ENCODE measurements around the gene AKR1E2. TPM values are rescaled to one million over a fixed set of nuclear protein-coding genes. Genes with fewer than 3 reads are reported as not detected.

AKR1E2 gene
- total and polyA plus RNA-seq, 10 of the 15 experiments (the other 5 are each of a cell fraction or from before 2014, with no cell fraction given), result not detected

DNA sequence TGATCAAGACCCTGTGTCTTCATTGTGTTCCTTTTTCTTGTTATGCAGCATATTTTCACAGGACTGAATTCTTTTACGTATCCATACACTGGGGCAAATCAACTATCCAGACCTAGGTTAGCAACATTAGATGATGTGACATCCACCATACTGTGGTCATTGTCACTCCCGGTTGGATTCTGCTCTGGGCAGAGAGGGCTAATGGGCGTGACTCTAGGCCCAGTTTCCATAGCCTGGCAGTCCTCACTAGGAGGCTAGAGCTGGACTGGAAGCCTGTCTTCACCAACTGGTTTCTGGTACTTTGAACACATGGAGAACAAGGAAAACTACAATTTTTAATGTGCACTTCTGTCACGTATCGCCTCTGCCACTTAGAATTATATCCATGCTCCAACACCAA is 25.2 kb downstream of the AKR1E2 start:
- ChIA-PET POLR2A (no interaction called here), RAD21 (ENCODE audit: unreplicated experiment) (interaction anchor here (1.3 to 2.6 kb wide), 2 partner anchors 36 to 581 kb away, joined by 3 to 12 read pairs; no protein-coding TSS in a partner anchor), CTCF (interaction anchor here (1.0 to 5.6 kb wide), 12 partner anchors 13 to 583 kb away, joined by 3 to 56 read pairs (median 11); no protein-coding TSS in a partner anchor), SMC1A (ENCODE audit: uncharacterized antibody, unreplicated experiment) (interaction anchor here (0.9 to 1.5 kb wide), 6 partner anchors 20 to 584 kb away, joined by 3 read pairs; no protein-coding TSS in a partner anchor)
- Histone ChIP-seq H4K20me1 (ENCODE audit: control insufficient read depth, insufficient read depth) (no peaks in the 10 kb centered on the region), H3K4me1 (ENCODE audit: control insufficient read depth, insufficient read depth, low read length) (no peaks in the 10 kb centered on the region; the same call in 1 of the 2 replicates), H3K36me3 (ENCODE audit: control insufficient read depth in 2 of 2, insufficient read depth in 2 of 2, low read length in 1 of 2) (no peaks in the 10 kb centered on the region), H2AFZ (ENCODE audit: control insufficient read depth, low read depth, low read length) (no peak overlapping the region), H3K9me3 (replicated peaks; ENCODE audit: control insufficient read depth, insufficient read depth, low read length) (no peaks in the 10 kb centered on the region), H3K27ac (ENCODE audit: control insufficient read depth, insufficient read depth) (no peak overlapping the region), H3K27me3 (replicated peaks in 1 of 2; ENCODE audit: control insufficient read depth in 2 of 2, insufficient read depth in 2 of 2, low read length in 1 of 2) (no peaks in the 10 kb centered on the region), H3K4me2 (ENCODE audit: control insufficient read depth, insufficient read depth) (no peak overlapping the region), H3K79me2 (ENCODE audit: control insufficient read depth, insufficient read depth, low read length) (no peaks in the 10 kb centered on the region), H3K4me3 (no peak overlapping the region), H3K9ac (ENCODE audit: control insufficient read depth, insufficient read depth, low read length) (no peak overlapping the region)
- DNase-seq (ENCODE audit: low read depth, low spot score) (no peak), FAIRE-seq (no peak), ATAC-seq (no peak)
- 57% methylated on average over 5 of the region's 5 CpGs for WGBS (ENCODE audit: insufficient coverage, insufficient replicate concordance, low lambda C conversion rate, missing lambda C conversion rate)
- BruUV-seq (replicated peaks), result no TSS peak
- intact Hi-C loops (cut with micrococcal nuclease; ENCODE audit: unreplicated experiment) (no loop called here), in situ Hi-C loops (cut with MboI) (no loop called here)
- TF ChIP-seq ZZZ3 (IDR thresholded peaks at IDR 0.05; ENCODE audit: control insufficient read depth, insufficient read length, low read depth) (no peak), CHD4 (IDR thresholded peaks at IDR 0.05) (no peak), CBX3 (IDR thresholded peaks at IDR 0.05; ENCODE audit: borderline replicate concordance, low read depth) (no peak), NFXL1 (IDR thresholded peaks at IDR 0.05; ENCODE audit: borderline replicate concordance) (no peak), JUNB (IDR thresholded peaks at IDR 0.05) (no peak), SREBF2 (IDR thresholded peaks at IDR 0.05; ENCODE audit: low read length) (no peak), BMI1 (IDR thresholded peaks at IDR 0.05; ENCODE audit: borderline replicate concordance) (no peak), HDAC2 (IDR thresholded peaks at IDR 0.05) (no peak), CEBPB (IDR thresholded peaks at IDR 0.05; ENCODE audit: borderline replicate concordance in 1 of 2, low read depth in 2 of 2, low read length in 2 of 2) (no peak), MXI1 (IDR thresholded peaks at IDR 0.05; ENCODE audit: low read depth, low read length) (no peak), CBX5 (IDR thresholded peaks at IDR 0.05; ENCODE audit: low read depth) (no peak), STAT1 (conservative IDR thresholded peaks at IDR 0.05) (no peak)
- TF ChIP-seq, protein P1, sequence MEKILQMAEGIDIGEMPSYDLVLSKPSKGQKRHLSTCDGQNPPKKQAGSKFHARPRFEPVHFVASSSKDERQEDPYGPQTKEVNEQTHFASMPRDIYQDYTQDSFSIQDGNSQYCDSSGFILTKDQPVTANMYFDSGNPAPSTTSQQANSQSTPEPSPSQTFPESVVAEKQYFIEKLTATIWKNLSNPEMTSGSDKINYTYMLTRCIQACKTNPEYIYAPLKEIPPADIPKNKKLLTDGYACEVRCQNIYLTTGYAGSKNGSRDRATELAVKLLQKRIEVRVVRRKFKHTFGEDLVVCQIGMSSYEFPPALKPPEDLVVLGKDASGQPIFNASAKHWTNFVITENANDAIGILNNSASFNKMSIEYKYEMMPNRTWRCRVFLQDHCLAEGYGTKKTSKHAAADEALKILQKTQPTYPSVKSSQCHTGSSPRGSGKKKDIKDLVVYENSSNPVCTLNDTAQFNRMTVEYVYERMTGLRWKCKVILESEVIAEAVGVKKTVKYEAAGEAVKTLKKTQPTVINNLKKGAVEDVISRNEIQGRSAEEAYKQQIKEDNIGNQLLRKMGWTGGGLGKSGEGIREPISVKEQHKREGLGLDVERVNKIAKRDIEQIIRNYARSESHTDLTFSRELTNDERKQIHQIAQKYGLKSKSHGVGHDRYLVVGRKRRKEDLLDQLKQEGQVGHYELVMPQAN (conservative IDR thresholded peaks at IDR 0.05), result no peak
- TF ChIP-seq, protein P2, sequence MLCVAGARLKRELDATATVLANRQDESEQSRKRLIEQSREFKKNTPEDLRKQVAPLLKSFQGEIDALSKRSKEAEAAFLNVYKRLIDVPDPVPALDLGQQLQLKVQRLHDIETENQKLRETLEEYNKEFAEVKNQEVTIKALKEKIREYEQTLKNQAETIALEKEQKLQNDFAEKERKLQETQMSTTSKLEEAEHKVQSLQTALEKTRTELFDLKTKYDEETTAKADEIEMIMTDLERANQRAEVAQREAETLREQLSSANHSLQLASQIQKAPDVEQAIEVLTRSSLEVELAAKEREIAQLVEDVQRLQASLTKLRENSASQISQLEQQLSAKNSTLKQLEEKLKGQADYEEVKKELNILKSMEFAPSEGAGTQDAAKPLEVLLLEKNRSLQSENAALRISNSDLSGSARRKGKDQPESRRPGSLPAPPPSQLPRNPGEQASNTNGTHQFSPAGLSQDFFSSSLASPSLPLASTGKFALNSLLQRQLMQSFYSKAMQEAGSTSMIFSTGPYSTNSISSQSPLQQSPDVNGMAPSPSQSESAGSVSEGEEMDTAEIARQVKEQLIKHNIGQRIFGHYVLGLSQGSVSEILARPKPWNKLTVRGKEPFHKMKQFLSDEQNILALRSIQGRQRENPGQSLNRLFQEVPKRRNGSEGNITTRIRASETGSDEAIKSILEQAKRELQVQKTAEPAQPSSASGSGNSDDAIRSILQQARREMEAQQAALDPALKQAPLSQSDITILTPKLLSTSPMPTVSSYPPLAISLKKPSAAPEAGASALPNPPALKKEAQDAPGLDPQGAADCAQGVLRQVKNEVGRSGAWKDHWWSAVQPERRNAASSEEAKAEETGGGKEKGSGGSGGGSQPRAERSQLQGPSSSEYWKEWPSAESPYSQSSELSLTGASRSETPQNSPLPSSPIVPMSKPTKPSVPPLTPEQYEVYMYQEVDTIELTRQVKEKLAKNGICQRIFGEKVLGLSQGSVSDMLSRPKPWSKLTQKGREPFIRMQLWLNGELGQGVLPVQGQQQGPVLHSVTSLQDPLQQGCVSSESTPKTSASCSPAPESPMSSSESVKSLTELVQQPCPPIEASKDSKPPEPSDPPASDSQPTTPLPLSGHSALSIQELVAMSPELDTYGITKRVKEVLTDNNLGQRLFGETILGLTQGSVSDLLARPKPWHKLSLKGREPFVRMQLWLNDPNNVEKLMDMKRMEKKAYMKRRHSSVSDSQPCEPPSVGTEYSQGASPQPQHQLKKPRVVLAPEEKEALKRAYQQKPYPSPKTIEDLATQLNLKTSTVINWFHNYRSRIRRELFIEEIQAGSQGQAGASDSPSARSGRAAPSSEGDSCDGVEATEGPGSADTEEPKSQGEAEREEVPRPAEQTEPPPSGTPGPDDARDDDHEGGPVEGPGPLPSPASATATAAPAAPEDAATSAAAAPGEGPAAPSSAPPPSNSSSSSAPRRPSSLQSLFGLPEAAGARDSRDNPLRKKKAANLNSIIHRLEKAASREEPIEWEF (IDR thresholded peaks at IDR 0.05; ENCODE audit: insufficient replicate concordance, low read depth, low read length), result no peak
- TF ChIP-seq, protein P3, sequence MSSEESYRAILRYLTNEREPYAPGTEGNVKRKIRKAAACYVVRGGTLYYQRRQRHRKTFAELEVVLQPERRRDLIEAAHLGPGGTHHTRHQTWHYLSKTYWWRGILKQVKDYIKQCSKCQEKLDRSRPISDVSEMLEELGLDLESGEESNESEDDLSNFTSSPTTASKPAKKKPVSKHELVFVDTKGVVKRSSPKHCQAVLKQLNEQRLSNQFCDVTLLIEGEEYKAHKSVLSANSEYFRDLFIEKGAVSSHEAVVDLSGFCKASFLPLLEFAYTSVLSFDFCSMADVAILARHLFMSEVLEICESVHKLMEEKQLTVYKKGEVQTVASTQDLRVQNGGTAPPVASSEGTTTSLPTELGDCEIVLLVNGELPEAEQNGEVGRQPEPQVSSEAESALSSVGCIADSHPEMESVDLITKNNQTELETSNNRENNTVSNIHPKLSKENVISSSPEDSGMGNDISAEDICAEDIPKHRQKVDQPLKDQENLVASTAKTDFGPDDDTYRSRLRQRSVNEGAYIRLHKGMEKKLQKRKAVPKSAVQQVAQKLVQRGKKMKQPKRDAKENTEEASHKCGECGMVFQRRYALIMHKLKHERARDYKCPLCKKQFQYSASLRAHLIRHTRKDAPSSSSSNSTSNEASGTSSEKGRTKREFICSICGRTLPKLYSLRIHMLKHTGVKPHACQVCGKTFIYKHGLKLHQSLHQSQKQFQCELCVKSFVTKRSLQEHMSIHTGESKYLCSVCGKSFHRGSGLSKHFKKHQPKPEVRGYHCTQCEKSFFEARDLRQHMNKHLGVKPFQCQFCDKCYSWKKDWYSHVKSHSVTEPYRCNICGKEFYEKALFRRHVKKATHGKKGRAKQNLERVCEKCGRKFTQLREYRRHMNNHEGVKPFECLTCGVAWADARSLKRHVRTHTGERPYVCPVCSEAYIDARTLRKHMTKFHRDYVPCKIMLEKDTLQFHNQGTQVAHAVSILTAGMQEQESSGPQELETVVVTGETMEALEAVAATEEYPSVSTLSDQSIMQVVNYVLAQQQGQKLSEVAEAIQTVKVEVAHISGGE (CRISPR knock-in tag; IDR thresholded peaks at IDR 0.05), result no peak

Data from GM12878 (cell line).